Activated CD4-positive, alpha-beta T cell treated with anti-CD3 and anti-CD28 coated beads for 36 hours (primary cell): Measurements from ENCODE around the gene MAST4. TPM values are rescaled to one million over a fixed set of nuclear protein-coding genes. Genes with fewer than 3 reads are reported as not detected.

Experiments
- ATAC-seq: fragments of 200-7000 bp; cut with Tn5 transposase; one replicate; pipeline ENCODE4 v1.10.0; 2021; ENCODE audit warnings: mild to moderate bottlenecking, moderate library complexity
- CTCF ChIA-PET: fragments of 350-600 bp; sonication (Branson Sonifier 250); formaldehyde crosslinking; loops from one replicate; lab custom pipeline; 2021; ENCODE audit warnings: antibody characterized with exemption; lab: Charles Lee
- POLR2A ChIA-PET: fragments of 350-600 bp; sonication (Branson Sonifier 250); formaldehyde crosslinking; loops from one replicate; lab custom pipeline; 2021; ENCODE audit warnings: antibody characterized with exemption, inconsistent platforms; lab: Charles Lee
- DNase-seq: peaks from one replicate; pipeline ENCODE4 v3.0.0-alpha.2; 2020
- H3K27ac Mint-ChIP-seq: one replicate; pipeline ENCODE4 v1.8.0; 2021; ENCODE audit warnings: mixed read lengths
- H3K27me3 Mint-ChIP-seq: one replicate; pipeline ENCODE4 v1.8.0; 2021; ENCODE audit warnings: mixed read lengths
- H3K36me3 Mint-ChIP-seq: one replicate; pipeline ENCODE4 v1.8.0; 2021; ENCODE audit warnings: low read depth, mixed read lengths
- H3K4me1 Mint-ChIP-seq: one replicate; pipeline ENCODE4 v1.8.0; 2021; ENCODE audit warnings: mixed read lengths
- H3K4me3 Mint-ChIP-seq: one replicate; pipeline ENCODE4 v1.8.0; 2021; ENCODE audit warnings: mild to moderate bottlenecking, moderate library complexity, mixed read lengths
- H3K9me3 Mint-ChIP-seq: one replicate; pipeline ENCODE4 v1.8.0; 2021; ENCODE audit warnings: low read depth, mixed read lengths
- intact Hi-C, 2 experiments: fragments of 100-400 bp; cut with DNase I in 1 of 2; cut with micrococcal nuclease in 1 of 2; formaldehyde crosslinking; loops; one replicate each; pipeline versions ENCODE4 v1.14.2 to v1.15.1; 2022 to 2024; cut with DNase I, micrococcal nuclease
- total RNA-seq, 2 experiments: library from RNA; stranded (reverse); gene quantifications; one replicate each; pipeline ENCODE4 v1.2.3, GENCODE V29; 2021

The MAST4 gene
- total RNA-seq, 2 experiments from 2014 or later, result 19.2 to 26.7 TPM

- intact Hi-C loops, result no loop called here
- POLR2A ChIA-PET, result no interaction called here
- CTCF ChIA-PET, result interaction anchor here (0.8 kb wide), 1 partner anchor 17 kb away, joined by 3 read pairs; no protein-coding TSS in a partner anchor
- ATAC-seq (no peak), DNase-seq (no peak)
- Mint-ChIP-seq H3K36me3 (no peaks in the 10 kb centered on the region), H3K4me1 (no peaks in the 10 kb centered on the region), H3K27ac (no peak overlapping the region), H3K9me3 (no peaks in the 10 kb centered on the region), H3K27me3 (peaks cover 13% of the 10 kb centered on the region), H3K4me3 (no peak overlapping the region)
These were observed 319.3 kb downstream of the MAST4 start for GRCh38 chr5:66915531-66915930.

GRCh38 chr5:66922881-66923280 is 326.7 kb downstream of the MAST4 start:
- Mint-ChIP-seq H3K27me3 (peaks cover 4% of the 10 kb centered on the region), H3K9me3 (no peaks in the 10 kb centered on the region), H3K27ac (no peak overlapping the region), H3K36me3 (no peaks in the 10 kb centered on the region), H3K4me1 (no peaks in the 10 kb centered on the region), H3K4me3 (no peak overlapping the region)
- ATAC-seq (no peak), DNase-seq (no peak)
- CTCF ChIA-PET, result interaction anchor here (1.4 kb wide), 1 partner anchor 9 kb away, joined by 5 read pairs; no protein-coding TSS in a partner anchor
- intact Hi-C loops, result no loop called here
- POLR2A ChIA-PET, result no interaction called here

DNA sequence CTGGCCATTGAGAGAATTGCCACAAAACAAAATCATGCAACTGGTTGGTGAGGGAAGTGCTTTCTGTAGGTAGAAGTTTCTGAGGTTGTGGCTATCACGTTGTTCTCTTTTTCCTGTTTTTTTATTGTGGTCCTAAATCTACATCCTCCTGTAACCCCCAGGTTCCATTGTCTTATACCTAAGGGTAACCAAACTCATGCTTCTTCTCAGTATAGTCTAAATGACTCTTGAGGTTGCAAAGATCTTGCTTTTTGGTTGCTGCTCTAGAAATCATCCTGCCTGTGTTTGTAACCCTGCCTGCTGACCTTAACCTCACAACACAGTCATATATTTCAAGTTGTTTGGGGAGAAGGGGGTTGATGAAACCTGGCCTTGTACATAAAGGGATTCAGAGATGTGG is 327.3 kb downstream of the MAST4 start:
- H3K4me3 Mint-ChIP-seq, result no peak overlapping the region

GRCh38 chr5:66923922-66924321 is 327.7 kb downstream of the MAST4 start:
- ATAC-seq (no peak), DNase-seq (no peak)
- POLR2A ChIA-PET, result no interaction called here
- no peaks in the 10 kb centered on the region for H3K4me1 Mint-ChIP-seq
- H3K27ac Mint-ChIP-seq, result no peak overlapping the region
- CTCF ChIA-PET, result no interaction called here
- H3K27me3 Mint-ChIP-seq, result peaks cover 8% of the 10 kb centered on the region
- no peak overlapping the region for H3K4me3 Mint-ChIP-seq
- H3K36me3 Mint-ChIP-seq, result no peaks in the 10 kb centered on the region
- H3K9me3 Mint-ChIP-seq, result no peaks in the 10 kb centered on the region
- intact Hi-C loops, result no loop called here

More for the DNA sequence above, 327.3 kb downstream of the MAST4 start:
- H3K27ac Mint-ChIP-seq, result no peak overlapping the region
- peaks cover 8% of the 10 kb centered on the region for H3K27me3 Mint-ChIP-seq
- POLR2A ChIA-PET, result no interaction called here
- no peaks in the 10 kb centered on the region for H3K4me1 Mint-ChIP-seq
- DNase-seq, result no peak
- H3K9me3 Mint-ChIP-seq, result no peaks in the 10 kb centered on the region
- intact Hi-C loops, result no loop called here
- ATAC-seq, result no peak
- H3K36me3 Mint-ChIP-seq, result no peaks in the 10 kb centered on the region
- CTCF ChIA-PET, result no interaction called here

DNA sequence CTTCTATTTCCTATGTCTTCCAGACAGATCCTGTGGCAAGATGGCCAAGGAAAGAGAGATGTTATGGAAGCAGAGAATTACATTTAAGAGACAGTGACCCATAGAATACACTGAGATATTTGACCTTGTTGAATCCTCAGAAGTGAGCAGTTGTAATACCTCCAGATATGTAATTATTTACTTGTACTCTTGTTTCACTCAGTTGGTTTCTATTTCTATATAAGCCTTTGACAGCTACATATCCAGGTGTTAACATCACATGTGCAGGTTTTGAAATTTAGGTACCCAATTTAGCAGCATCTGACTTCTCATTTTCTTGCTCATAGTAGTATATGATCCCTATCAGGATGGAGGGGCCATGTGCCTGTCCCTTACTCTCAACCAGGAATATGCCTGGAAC is 330.9 kb downstream of the MAST4 start:
- H3K4me1 Mint-ChIP-seq, result no peaks in the 10 kb centered on the region
- no peak overlapping the region for H3K27ac Mint-ChIP-seq
- H3K4me3 Mint-ChIP-seq, result no peak overlapping the region
- H3K36me3 Mint-ChIP-seq, result no peaks in the 10 kb centered on the region
- H3K27me3 Mint-ChIP-seq, result peaks cover 7% of the 10 kb centered on the region
- intact Hi-C loops, result no loop called here
- H3K9me3 Mint-ChIP-seq, result no peaks in the 10 kb centered on the region
- ATAC-seq (no peak), DNase-seq (no peak)
- ChIA-PET POLR2A (no interaction called here), CTCF (no interaction called here)

- H3K4me1 Mint-ChIP-seq, result no peaks in the 10 kb centered on the region
- ChIA-PET CTCF (interaction anchor here (1.1 to 1.2 kb wide), 2 partner anchors 11 to 16 kb away, joined by 3 read pairs; no protein-coding TSS in a partner anchor), POLR2A (no interaction called here)
- no peak overlapping the region for H3K27ac Mint-ChIP-seq
- DNase-seq (no peak), ATAC-seq (no peak)
- peaks cover 10% of the 10 kb centered on the region for H3K27me3 Mint-ChIP-seq
- no peak overlapping the region for H3K4me3 Mint-ChIP-seq
- no peaks in the 10 kb centered on the region for H3K9me3 Mint-ChIP-seq
- intact Hi-C loops, result no loop called here
- H3K36me3 Mint-ChIP-seq, result no peaks in the 10 kb centered on the region
These were observed 333.1 kb downstream of the MAST4 start for GRCh38 chr5:66929281-66929680.

- intact Hi-C loops, result no loop called here
- DNase-seq, result no peak
- no peak for ATAC-seq
- H3K9me3 Mint-ChIP-seq, result no peaks in the 10 kb centered on the region
- H3K36me3 Mint-ChIP-seq, result no peaks in the 10 kb centered on the region
- peaks cover 12% of the 10 kb centered on the region for H3K27me3 Mint-ChIP-seq
- no peak overlapping the region for H3K27ac Mint-ChIP-seq
- POLR2A ChIA-PET, result no interaction called here
- H3K4me3 Mint-ChIP-seq, result no peak overlapping the region
- CTCF ChIA-PET, result no interaction called here
- H3K4me1 Mint-ChIP-seq, result no peaks in the 10 kb centered on the region
These were observed 333.8 kb downstream of the MAST4 start for GRCh38 chr5:66929995-66930394.

- H3K4me3 Mint-ChIP-seq, result no peak overlapping the region
- H3K36me3 Mint-ChIP-seq, result no peaks in the 10 kb centered on the region
- ATAC-seq (no peak), DNase-seq (no peak)
- H3K9me3 Mint-ChIP-seq, result no peaks in the 10 kb centered on the region
- no peak overlapping the region for H3K27ac Mint-ChIP-seq
- POLR2A ChIA-PET, result no interaction called here
- H3K27me3 Mint-ChIP-seq, result peaks cover 13% of the 10 kb centered on the region
- intact Hi-C loops, result no loop called here
- H3K4me1 Mint-ChIP-seq, result no peaks in the 10 kb centered on the region
- CTCF ChIA-PET, result interaction anchor here (0.7 to 1.6 kb wide), 3 partner anchors 10 to 56 kb away, joined by 3 to 5 read pairs (median 3); no protein-coding TSS in a partner anchor
These were observed 335.5 kb downstream of the MAST4 start for GRCh38 chr5:66931651-66932050.

DNA sequence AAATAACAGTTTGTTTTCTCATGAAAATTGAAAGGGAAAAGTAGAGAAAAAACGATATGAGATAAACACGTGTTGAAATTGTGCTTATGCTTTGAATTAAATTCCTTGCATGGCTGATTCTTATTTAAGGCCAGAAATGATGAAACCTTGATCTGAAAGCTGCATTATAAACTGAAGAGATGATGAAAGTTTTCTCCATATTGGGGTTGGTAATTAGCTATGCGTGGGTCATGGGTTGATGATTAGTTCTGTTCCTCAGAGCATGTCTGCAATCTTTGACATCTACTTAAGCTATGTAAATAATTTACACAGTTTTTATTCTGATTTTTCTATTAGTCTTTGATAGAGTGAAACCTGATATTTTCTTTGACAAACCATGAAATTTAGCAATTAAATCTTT is 336.3 kb downstream of the MAST4 start:
- CTCF ChIA-PET, result interaction anchor here (1.0 to 1.6 kb wide), 3 partner anchors 10 to 169 kb away, joined by 3 to 5 read pairs (median 3); no protein-coding TSS in a partner anchor
- ATAC-seq (no peak), DNase-seq (no peak)
- no peaks in the 10 kb centered on the region for H3K9me3 Mint-ChIP-seq
- no peaks in the 10 kb centered on the region for H3K4me1 Mint-ChIP-seq
- POLR2A ChIA-PET, result no interaction called here
- H3K4me3 Mint-ChIP-seq, result no peak overlapping the region
- no peak overlapping the region for H3K27ac Mint-ChIP-seq
- intact Hi-C loops, result no loop called here
- H3K27me3 Mint-ChIP-seq, result peaks cover 13% of the 10 kb centered on the region
- H3K36me3 Mint-ChIP-seq, result no peaks in the 10 kb centered on the region

DNA sequence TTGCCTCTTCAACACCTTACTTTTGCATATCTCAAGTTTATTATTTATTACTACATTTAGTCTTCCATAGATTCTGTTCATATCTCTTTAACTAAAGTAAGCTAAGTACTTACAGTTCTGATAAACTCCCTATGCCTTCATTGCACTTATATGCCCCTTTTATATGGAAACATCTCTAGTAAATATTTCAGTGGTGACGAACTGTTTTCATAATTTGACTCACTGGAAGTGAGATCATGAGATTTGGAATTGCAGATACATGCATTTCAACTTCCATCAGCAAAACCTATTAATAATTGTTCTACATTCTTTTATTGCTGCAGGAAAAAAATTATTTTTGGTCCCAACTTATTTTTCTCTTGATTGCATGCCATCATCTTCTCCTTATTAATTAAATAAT is 336.9 kb downstream of the MAST4 start:
- no peak overlapping the region for H3K4me3 Mint-ChIP-seq
- no peak for ATAC-seq
- no peak overlapping the region for H3K27ac Mint-ChIP-seq
- H3K4me1 Mint-ChIP-seq, result no peaks in the 10 kb centered on the region
- CTCF ChIA-PET, result interaction anchor here (1.1 kb wide), 1 partner anchor 169 kb away, joined by 3 read pairs; no protein-coding TSS in a partner anchor
- peaks cover 13% of the 10 kb centered on the region for H3K27me3 Mint-ChIP-seq
- no peaks in the 10 kb centered on the region for H3K9me3 Mint-ChIP-seq
- H3K36me3 Mint-ChIP-seq, result no peaks in the 10 kb centered on the region
- POLR2A ChIA-PET, result no interaction called here
- intact Hi-C loops, result no loop called here
- no peak for DNase-seq

DNA sequence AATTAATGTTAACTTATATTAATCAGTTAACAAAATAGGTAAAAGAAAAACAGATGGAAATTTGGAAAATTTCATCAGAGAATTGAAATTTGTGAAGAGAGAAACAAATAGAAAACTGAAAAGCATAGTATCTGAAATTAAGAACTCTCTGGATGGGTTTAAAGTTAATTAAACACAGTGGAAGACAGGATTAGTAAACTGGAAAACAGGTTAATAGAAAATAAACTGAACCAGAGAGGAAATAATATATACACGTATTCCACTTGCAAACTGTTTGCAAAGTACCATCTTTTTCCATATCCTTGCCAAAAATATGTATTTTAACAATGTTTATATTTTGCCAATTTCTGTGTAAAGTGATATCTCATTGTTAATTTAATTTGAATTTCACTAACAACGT is 342.9 kb downstream of the MAST4 start:
- intact Hi-C loops, result no loop called here
- POLR2A ChIA-PET, result no interaction called here
- Mint-ChIP-seq H3K9me3 (peaks cover 7% of the 10 kb centered on the region), H3K27ac (no peak overlapping the region), H3K4me1 (peaks cover 4% of the 10 kb centered on the region), H3K4me3 (no peak overlapping the region), H3K36me3 (no peaks in the 10 kb centered on the region), H3K27me3 (peaks cover 9% of the 10 kb centered on the region)
- ATAC-seq (no peak), DNase-seq (no peak)
- CTCF ChIA-PET, result no interaction called here

- DNase-seq (peak; percentile 54), ATAC-seq (peak; percentile 100)
- ChIA-PET CTCF (no interaction called here), POLR2A (no interaction called here)
- H3K4me1 Mint-ChIP-seq, result peaks cover 14% of the 10 kb centered on the region
- H3K27me3 Mint-ChIP-seq, result peaks cover 8% of the 10 kb centered on the region
- H3K27ac Mint-ChIP-seq, result no peak overlapping the region
- intact Hi-C loops, result no loop called here
- no peaks in the 10 kb centered on the region for H3K9me3 Mint-ChIP-seq
- no peaks in the 10 kb centered on the region for H3K36me3 Mint-ChIP-seq
- H3K4me3 Mint-ChIP-seq, result no peak overlapping the region
These were observed 349.5 kb downstream of the MAST4 start for GRCh38 chr5:66945389-66946349.
